Right lobe of liver (tissue), 4 donors: ENCODE results near the gene RAB11FIP4.

ENCODE experiments used
- CTCF ChIP-seq, 4 donors: fragments of 200-600 bp in 3 of 4; fragments of 450-650 bp in 1 of 4; IDR thresholded peaks; one replicate each; pipeline versions ENCODE4 v1.5.1 to v1.8.0; 2016 to 2022; ENCODE audit warnings: antibody characterized with exemption in 4 of 4, mild to moderate bottlenecking in 2 of 4
- POLR2A ChIP-seq: fragments of 450-650 bp; IDR thresholded peaks from one replicate; pipeline ENCODE4 v1.6.1; 2017; ENCODE audit warnings: antibody characterized with exemption, mild to moderate bottlenecking
- donor health status: DM: no; HTN: no; CAD: no.
- donor health status: DM: no; HTN: no; CAD: no.
- donor health status: DM: no; HTN: yes; CAD: no.

- TF ChIP-seq CTCF (IDR thresholded peaks at IDR 0.05) (peak in 1 of 4 donors; percentile 17), POLR2A (no peak)
Observed at GRCh38 chr17:31508288-31509094, 117.0 kb downstream of the RAB11FIP4 start.
